ENCODE data around the gene IQCN. TPM values are rescaled to one million over a fixed set of nuclear protein-coding genes. Genes with fewer than 3 reads are reported as not detected.
A peak's percentile ranks its signal among the peaks of the same experiment; 100 is the strongest.

The IQCN gene
- polyA plus RNA-seq, 3 donors: 1.3 to 11.2 (median 1.7) TPM

- H3K27ac ChIP-seq (ENCODE audit: low read depth, low read length): peak overlapping the region; percentile 43
- 32 to 39% (median 39%) methylated on average over 14 of the region's 14 CpGs for WGBS, 3 donors
Measured at GRCh38 chr19:18290302-18291018, 16.2 kb upstream of the IQCN start.

- 60 to 65% (median 64%) methylated on average over 12 of the region's 12 CpGs for WGBS, 3 donors
- peak overlapping the region; percentile 43 for H3K27ac ChIP-seq (ENCODE audit: low read depth, low read length)
Measured at GRCh38 chr19:18289471-18290301, 15.4 kb upstream of the IQCN start.

- peak overlapping the region; percentile 13 for H3K27ac ChIP-seq (ENCODE audit: low read depth, low read length)
- 52 to 76% (median 70%) methylated on average over 26 of the region's 26 CpGs for WGBS, 3 donors
Measured at GRCh38 chr19:18287836-18288772, 13.9 kb upstream of the IQCN start.

- H3K27ac ChIP-seq (ENCODE audit: low read depth, low read length): peak overlapping the region; percentile 49
- WGBS, 3 donors: 78 to 87% (median 86%) methylated on average over 21 of the region's 21 CpGs
Measured at GRCh38 chr19:18286973-18287635, 12.9 kb upstream of the IQCN start.

- H3K27ac ChIP-seq (ENCODE audit: low read depth, low read length): no peak overlapping the region
- WGBS, 3 donors: 44 to 59% (median 53%) methylated on average over 12 of the region's 12 CpGs
Measured at GRCh38 chr19:18284712-18285360, 10.6 kb upstream of the IQCN start.

GRCh38 chr19:18283338-18283737, 9.1 kb upstream of the IQCN start:
- no peak overlapping the region for H3K27ac ChIP-seq (ENCODE audit: low read depth, low read length)
- 86 to 95% (median 95%) methylated on average over 5 of the region's 5 CpGs for WGBS, 3 donors

GRCh38 chr19:18282788-18283141, 8.5 kb upstream of the IQCN start:
- WGBS, 3 donors: 50 to 65% (median 57%) methylated on average over 4 of the region's 4 CpGs
- peak overlapping the region; percentile 99 for H3K27ac ChIP-seq (ENCODE audit: low read depth, low read length)

GRCh38 chr19:18282021-18282787, 8.0 kb upstream of the IQCN start:
- WGBS, 3 donors: 1 to 3% (median 2%) methylated on average over 22 to 27 of the region's 27 CpGs
- peak overlapping the region; percentile 99 for H3K27ac ChIP-seq (ENCODE audit: low read depth, low read length)

- 0 to 1% (median 1%) methylated on average over 53 to 137 of the region's 138 CpGs for WGBS, 3 donors
- peak within 1 kb of the TSS; percentile 99 for H3K27ac ChIP-seq (ENCODE audit: low read depth, low read length)
Measured at GRCh38 chr19:18281082-18282020, 7.1 kb upstream of the IQCN start, which contains the start of gene JUND. Gene JUND, minus strand, starts transcription at chr19:18281622. Its CDS starts 138 bp downstream, at chr19:18281484.

- WGBS, 3 donors: 0 to 1% (median 1%) methylated on average over 72 to 111 of the region's 111 CpGs
- peak overlapping the region; percentile 95 for H3K27ac ChIP-seq (ENCODE audit: low read depth, low read length)
Measured at GRCh38 chr19:18280247-18281081, 6.2 kb upstream of the IQCN start.

GRCh38 chr19:18279516-18280246, 5.4 kb upstream of the IQCN start:
- 0 to 2% (median 1%) methylated on average over 45 to 55 of the region's 55 CpGs for WGBS, 3 donors
- H3K27ac ChIP-seq (ENCODE audit: low read depth, low read length): peak overlapping the region; percentile 95

- no peak overlapping the region for H3K27ac ChIP-seq (ENCODE audit: low read depth, low read length)
- 1 to 5% (median 4%) methylated on average over 5 of the region's 5 CpGs for WGBS, 3 donors
Measured at GRCh38 chr19:18279266-18279515, 4.9 kb upstream of the IQCN start.

GRCh38 chr19:18278521-18279265, 4.4 kb upstream of the IQCN start:
- WGBS, 3 donors: 50 to 59% (median 56%) methylated on average over 10 of the region's 10 CpGs
- no peak overlapping the region for H3K27ac ChIP-seq (ENCODE audit: low read depth, low read length)

- no peak overlapping the region for H3K27ac ChIP-seq (ENCODE audit: low read depth, low read length)
- 21 to 38% (median 30%) methylated on average over 13 of the region's 13 CpGs for WGBS, 3 donors
Measured at GRCh38 chr19:18274781-18275356, 617 bp upstream of the IQCN start.
